HG03432 (cell line): ENCODE data around the gene GALR2.
A peak's percentile ranks its signal among the peaks of the same experiment; 100 is the strongest.
"Not testable (repeated sequence)": the region's sequence is repeated elsewhere in the genome, so short reads cannot be mapped to it uniquely, and the experiment has no call there.

Experiments
- ATAC-seq: cut with Tn5 transposase; IDR thresholded peaks from one replicate; pipeline ENCODE4 v1.9.1; 2021; ENCODE audit warnings: mild to moderate bottlenecking, moderate library complexity; ENCODE audit not compliant: unreplicated experiment

GALR2 gene

GRCh38 chr17:76049836-76050537 lies 24.6 kb upstream of the GALR2 start:
- ATAC-seq, result no peak

- no peak for ATAC-seq
These were observed 23.8 kb upstream of the GALR2 start for GRCh38 chr17:76050538-76051467.

- no peak for ATAC-seq
These were observed 23.0 kb upstream of the GALR2 start for GRCh38 chr17:76051561-76051960.

GRCh38 chr17:76053246-76054111 lies 21.1 kb upstream of the GALR2 start:
- no peak for ATAC-seq

- ATAC-seq, result no peak
These were observed 20.5 kb upstream of the GALR2 start for GRCh38 chr17:76054112-76054476.

GRCh38 chr17:76056882-76057281 lies 17.7 kb upstream of the GALR2 start:
- no peak for ATAC-seq

- not testable (repeated sequence) for ATAC-seq
These were observed 16.3 kb upstream of the GALR2 start for GRCh38 chr17:76058264-76058663.

GRCh38 chr17:76063875-76064546 lies 10.6 kb upstream of the GALR2 start:
- no peak for ATAC-seq

- ATAC-seq, result no peak
These were observed 8.8 kb upstream of the GALR2 start for GRCh38 chr17:76065775-76066174.

GRCh38 chr17:76071531-76072147 lies 2.9 kb upstream of the GALR2 start:
- ATAC-seq, result no peak

- peak; percentile 92 for ATAC-seq
These were observed 2.3 kb upstream of the GALR2 start, which contains the start of gene SRP68 for GRCh38 chr17:76072148-76072858. TSS of gene SRP68 (minus strand) at chr17:76072517. CDS start at chr17:76072491, 26 bp downstream.

- ATAC-seq, result no peak
These were observed 974 bp downstream of the GALR2 start for GRCh38 chr17:76075364-76076145.

GRCh38 chr17:76076146-76076764 lies 1.7 kb downstream of the GALR2 start:
- ATAC-seq, result no peak

- no peak for ATAC-seq
These were observed 2.4 kb downstream of the GALR2 start for GRCh38 chr17:76076765-76077583.

GRCh38 chr17:76077584-76078110 lies 3.1 kb downstream of the GALR2 start:
- no peak for ATAC-seq

- not testable (repeated sequence) for ATAC-seq
These were observed 3.8 kb downstream of the GALR2 start for GRCh38 chr17:76078370-76078769.
